Thyroid gland (tissue), 4 donors: ENCODE data around the gene BAHD1.

ENCODE experiments used
- CTCF ChIP-seq, 6 experiments: fragments of 200-600 bp in 3 of 6; fragments of 450-650 bp in 3 of 6; sonication (generic) in 3 of 6; IDR thresholded peaks; one replicate each; pipeline ENCODE4 v1.5.1; 2016 to 2019; ENCODE audit warnings: antibody characterized with exemption in 6 of 6, mild to moderate bottlenecking in 2 of 6, inconsistent platforms in 1 of 6, moderate library complexity in 1 of 6
- POLR2A ChIP-seq, 2 donors: fragments of 450-650 bp; IDR thresholded peaks; one replicate each; pipeline ENCODE4 v1.6.1; 2017; ENCODE audit warnings: antibody characterized with exemption in 2 of 2, mild to moderate bottlenecking in 2 of 2, moderate library complexity in 1 of 2

DNA sequence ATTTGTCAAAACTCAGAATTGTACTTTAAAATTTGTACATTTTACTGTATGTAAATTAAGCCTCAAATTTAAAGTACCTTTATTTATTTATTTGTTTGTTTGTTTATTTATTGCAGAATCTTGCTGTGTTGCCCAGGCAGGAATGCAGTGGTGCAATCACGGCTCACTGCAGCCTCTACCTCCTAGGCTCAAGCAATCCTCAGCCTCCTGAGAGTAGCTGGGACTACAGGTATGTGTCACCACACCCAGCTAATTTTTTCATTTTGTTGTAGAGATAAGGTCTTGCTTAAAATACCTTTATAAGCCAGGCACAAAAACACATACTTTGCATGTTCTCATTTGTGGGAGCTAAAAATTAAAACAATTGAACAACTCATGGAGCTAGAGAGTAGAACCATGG, 67.5 kb downstream of the BAHD1 start:
- no peak for TF ChIP-seq CTCF (IDR thresholded peaks at IDR 0.05)
- TF ChIP-seq POLR2A (IDR thresholded peaks at IDR 0.05), result no peak
